ENCODE data around the gene AAK1.
"Not testable (repeated sequence)": the region's sequence is repeated elsewhere in the genome, so short reads cannot be mapped to it uniquely, and the experiment has no call there.

AAK1 gene

GRCh38 chr2:69424419-69424818 lies 219.1 kb downstream of the AAK1 start:
- DNase-seq (ENCODE audit: extremely low read depth, low read depth): no peak
- TF ChIP-seq CTCF (IDR thresholded peaks at IDR 0.05; ENCODE audit: low read depth, low read length): no peak

- no peak for TF ChIP-seq CTCF (IDR thresholded peaks at IDR 0.05; ENCODE audit: low read depth, low read length)
Observed at GRCh38 chr2:69422198-69422597, 221.3 kb downstream of the AAK1 start.

GRCh38 chr2:69419111-69419510 lies 224.4 kb downstream of the AAK1 start:
- not testable (repeated sequence) for DNase-seq (ENCODE audit: extremely low read depth, low read depth)

More at GRCh38 chr2:69422198-69422597, 221.3 kb downstream of the AAK1 start:
- no peak for DNase-seq (ENCODE audit: extremely low read depth, low read depth)

GRCh38 chr2:69416147-69416546 lies 227.4 kb downstream of the AAK1 start:
- TF ChIP-seq CTCF (IDR thresholded peaks at IDR 0.05; ENCODE audit: low read depth, low read length): no peak
- no peak for DNase-seq (ENCODE audit: extremely low read depth, low read depth)
